Spleen (tissue), 11 donors: ENCODE data around the gene PLXNA2. TPM values are rescaled to one million over a fixed set of nuclear protein-coding genes. Genes with fewer than 3 reads are reported as not detected.

Experiments used
- DNase-seq: peaks from one replicate; pipeline ENCODE4 v3.0.0-alpha.2; 2020
- H3K27ac ChIP-seq, 8 donors: fragments of 200-600 bp; sonication (generic) in 7 of 8; 1 replicate in 4 of 8; 2 replicates in 4 of 8; pipeline versions ENCODE4 v1.5.0 to v1.8.0; 2016 to 2021; ENCODE audit warnings: inconsistent platforms in 4 of 8, mild to moderate bottlenecking in 4 of 8, moderate library complexity in 1 of 8
- H3K27me3 ChIP-seq, 7 donors: fragments of 200-600 bp; sonication (generic) in 6 of 7; replicated peaks in 1 of 7; 1 replicate in 4 of 7; 2 replicates in 3 of 7; pipeline versions ENCODE4 v1.5.0 to v1.8.0; 2016 to 2021; ENCODE audit warnings: inconsistent platforms in 3 of 7, mild to moderate bottlenecking in 1 of 7
- H3K36me3 ChIP-seq, 6 donors: fragments of 200-600 bp; sonication (generic) in 5 of 6; 1 replicate in 4 of 6; 2 replicates in 2 of 6; pipeline versions ENCODE4 v1.5.0 to v1.8.0; 2016 to 2021; ENCODE audit warnings: inconsistent platforms in 2 of 6
- H3K4me1 ChIP-seq, 6 donors: fragments of 200-600 bp; sonication (generic) in 5 of 6; 1 replicate in 3 of 6; 2 replicates in 3 of 6; pipeline versions ENCODE4 v1.5.0 to v1.8.0; 2016 to 2021; ENCODE audit warnings: inconsistent platforms in 3 of 6
- H3K4me3 ChIP-seq, 8 donors: fragments of 200-600 bp; sonication (generic) in 7 of 8; 1 replicate in 4 of 8; 2 replicates in 4 of 8; pipeline versions ENCODE4 v1.5.0 to v1.8.0; 2016 to 2021; ENCODE audit warnings: inconsistent platforms in 4 of 8, mild to moderate bottlenecking in 4 of 8, moderate library complexity in 2 of 8
- H3K9me3 ChIP-seq, 8 donors: fragments of 200-600 bp; sonication (generic) in 7 of 8; 1 replicate in 4 of 8; 2 replicates in 4 of 8; pipeline versions ENCODE4 v1.5.0 to v1.8.0; 2016 to 2021; ENCODE audit warnings: inconsistent platforms in 4 of 8
- CTCF ChIP-seq, 11 experiments: fragments of 200-600 bp in 7 of 11; fragments of 450-650 bp in 4 of 11; sonication (generic) in 4 of 11; IDR thresholded peaks in 8 of 11; conservative IDR thresholded peaks in 3 of 11; 1 replicate in 7 of 11; 2 replicates in 4 of 11; pipeline versions ENCODE4 v1.4.0 to v1.8.0; 2016 to 2021; ENCODE audit warnings: antibody characterized with exemption in 11 of 11, inconsistent platforms in 4 of 11, mild to moderate bottlenecking in 1 of 11
- POLR2A ChIP-seq, 3 donors: fragments of 450-650 bp; IDR thresholded peaks; one replicate each; pipeline ENCODE4 v1.5.1; 2017; ENCODE audit warnings: antibody characterized with exemption in 3 of 3, mild to moderate bottlenecking in 1 of 3
- POLR2AphosphoS5 ChIP-seq, 3 donors: sonication (generic); formaldehyde crosslinking; IDR thresholded peaks; one replicate each; pipeline ENCODE4 v1.5.1; 2017; ENCODE audit warnings: antibody characterized with exemption in 3 of 3
- WGBS, 5 donors: extraction: QIAGEN DNeasy Blood & Tissue Kit in 3 of 5; methylation state at CpG; one replicate each; pipeline versions ENCODE4 v1.1.5 to v1.1.7; 2013 to 2018; 5-methylcytosine and 5-hydroxymethylcytosine counted together
- intact Hi-C: fragments of 100-400 bp; cut with DNase I; formaldehyde crosslinking; loops from one replicate; pipeline ENCODE4 v1.15.0; 2023; ENCODE audit warnings: low total_unique reads
- polyA plus RNA-seq, 3 donors: library from polyadenylated mRNA; stranded (reverse); fragments of 200-250 nt; gene quantifications; one replicate each; pipeline ENCODE4 v1.2.1, GENCODE V29; 2013
- total RNA-seq, 7 donors: library from RNA; depleted of rRNA in 3 of 7; stranded (reverse); fragments of >200 nt in 3 of 7; fragmentation: NEBNext Ultra II Directional in 4 of 7; extraction: Animal tissue kit (Norgen Biotek cat#: 25700) in 4 of 7; gene quantifications; one replicate each; pipeline versions ENCODE4 v1.1.0 to v1.2.1, GENCODE V29; 2016 to 2021
- donor health status: healthy with polysubstance abuse.
- donor health status: DM: no; HTN: no; CAD: no; lungs with moderate emphysema.
- donor health status: DM: no; HTN: no; CAD: no.
- donor health status: Bipolar disorder and iron deficiency.
- donor health status: healthy.
- donor health status: DM: no; HTN: no; CAD: no.
- donor health status: DM: yes; HTN: yes; CAD: no.

Gene PLXNA2
- total and polyA plus RNA-seq, 10 donors, result 0.93 to 16.9 (median 7.0) TPM

DNA sequence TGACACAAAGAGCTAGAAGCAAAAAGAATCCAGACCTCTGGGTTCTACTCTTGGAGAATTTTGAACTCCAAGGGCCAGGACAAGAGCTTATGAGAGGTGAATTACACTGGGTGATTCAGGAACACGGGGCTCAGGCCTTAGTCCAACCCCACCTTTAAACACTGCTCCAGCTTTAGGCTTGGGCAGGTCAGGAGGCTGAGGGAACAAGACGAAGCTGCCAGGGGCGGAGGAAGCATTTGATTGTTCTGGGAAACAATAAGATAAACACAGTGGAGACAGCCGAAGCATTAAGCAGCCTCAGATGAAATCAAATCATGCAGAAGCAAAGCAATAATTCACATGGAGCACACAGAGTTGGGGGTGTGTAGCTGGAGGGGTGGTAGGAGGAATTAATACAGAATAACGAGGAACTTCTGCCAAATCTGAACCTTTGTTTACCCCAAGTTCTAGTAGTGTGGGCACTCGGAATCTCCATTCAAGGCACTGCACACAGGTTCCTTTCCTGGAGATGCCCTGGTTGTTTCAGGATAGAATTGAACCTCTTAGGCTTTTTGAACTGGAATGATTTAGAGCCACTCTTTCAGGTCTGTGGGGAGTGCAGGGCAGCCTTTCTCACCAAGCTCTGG is 93.2 kb downstream of the PLXNA2 start:
- H3K4me1 ChIP-seq, result no peaks in the 10 kb centered on the region
- WGBS, 5 donors, result 81 to 89% (median 85%) methylated on average over 6 of the region's 6 CpGs
- H3K27me3 ChIP-seq, result no peaks in the 10 kb centered on the region
- H3K27ac ChIP-seq, result no peak overlapping the region
- no peaks in the 10 kb centered on the region for H3K36me3 ChIP-seq
- DNase-seq, result no peak
- no peaks in the 10 kb centered on the region for H3K9me3 ChIP-seq
- TF ChIP-seq POLR2A (IDR thresholded peaks at IDR 0.05) (no peak), CTCF (IDR thresholded peaks at IDR 0.05 in 8 of 11, conservative IDR thresholded peaks at IDR 0.05 in 3 of 11) (no peak), POLR2AphosphoS5 (IDR thresholded peaks at IDR 0.05) (no peak)
- intact Hi-C loops, result no loop called here
- no peak overlapping the region for H3K4me3 ChIP-seq

DNA sequence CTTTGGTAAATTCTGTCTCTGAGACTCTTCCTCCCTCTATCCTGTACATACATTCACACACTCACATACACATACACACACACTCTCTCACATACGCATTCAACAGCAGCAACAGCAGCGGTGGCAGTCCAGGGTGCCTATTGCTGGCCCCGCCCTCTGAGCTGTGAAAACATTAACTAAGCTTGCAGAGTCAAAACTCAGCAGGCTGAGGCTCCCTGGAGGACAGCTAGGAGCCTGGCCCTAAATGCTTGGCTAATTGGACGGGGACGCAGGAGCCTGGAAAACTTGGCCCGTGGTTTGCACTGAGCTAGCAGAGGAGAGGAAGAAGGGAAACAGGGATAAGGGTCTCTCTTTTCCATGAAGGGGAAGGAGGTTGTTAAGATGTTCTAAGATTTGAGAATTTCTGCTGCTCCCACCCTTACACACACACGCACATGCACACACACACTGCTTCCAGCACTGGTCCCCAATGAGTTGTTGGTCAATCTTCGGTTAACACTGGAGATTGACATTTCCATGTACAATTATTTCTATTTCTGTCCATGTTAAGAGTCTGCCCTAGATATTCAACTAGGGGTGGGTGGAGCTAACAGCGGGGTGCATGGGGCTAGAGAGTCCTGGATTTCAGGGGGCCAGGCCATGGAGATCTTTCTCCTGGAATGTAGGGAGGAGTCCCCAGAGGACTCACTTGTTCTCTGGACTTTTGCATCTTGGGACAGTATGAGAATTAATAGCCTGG is 94.2 kb downstream of the PLXNA2 start:
- H3K9me3 ChIP-seq, result no peaks in the 10 kb centered on the region
- TF ChIP-seq POLR2AphosphoS5 (IDR thresholded peaks at IDR 0.05) (no peak), POLR2A (IDR thresholded peaks at IDR 0.05) (no peak), CTCF (IDR thresholded peaks at IDR 0.05 in 8 of 11, conservative IDR thresholded peaks at IDR 0.05 in 3 of 11) (no peak)
- no peaks in the 10 kb centered on the region for H3K4me1 ChIP-seq
- intact Hi-C loops, result no loop called here
- no peak overlapping the region for H3K4me3 ChIP-seq
- WGBS, 5 donors, result 87 to 91% (median 87%) methylated on average over 9 of the region's 9 CpGs
- H3K36me3 ChIP-seq, result no peaks in the 10 kb centered on the region
- DNase-seq, result no peak
- no peaks in the 10 kb centered on the region for H3K27me3 ChIP-seq
- H3K27ac ChIP-seq, result no peak overlapping the region

DNA sequence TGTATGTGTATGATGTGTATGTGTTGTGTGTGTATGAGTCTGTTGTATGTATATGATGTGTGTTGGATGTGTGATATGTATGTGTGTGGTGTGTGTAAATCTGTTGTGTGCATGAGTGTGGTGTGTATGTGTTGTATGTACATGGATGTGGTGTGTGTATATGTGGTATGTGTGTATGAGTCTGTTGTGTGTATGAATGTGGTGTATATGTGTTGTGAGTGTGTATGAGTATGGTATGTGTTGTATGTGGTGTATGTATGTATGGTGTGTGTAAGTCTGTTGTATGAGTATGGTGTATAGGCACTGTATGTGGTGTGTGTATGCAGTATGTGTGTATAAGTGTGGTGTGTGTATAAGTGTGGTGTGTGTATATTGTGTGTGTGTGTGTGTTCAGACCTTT is 95.0 kb downstream of the PLXNA2 start:
- H3K9me3 ChIP-seq, result no peaks in the 10 kb centered on the region
- no peaks in the 10 kb centered on the region for H3K27me3 ChIP-seq
- no peaks in the 10 kb centered on the region for H3K4me1 ChIP-seq
- intact Hi-C loops, result no loop called here
- H3K27ac ChIP-seq, result no peak overlapping the region
- no peak overlapping the region for H3K4me3 ChIP-seq
- TF ChIP-seq POLR2AphosphoS5 (IDR thresholded peaks at IDR 0.05), result no peak
- no peak for TF ChIP-seq CTCF (IDR thresholded peaks at IDR 0.05 in 8 of 11, conservative IDR thresholded peaks at IDR 0.05 in 3 of 11)
- TF ChIP-seq POLR2A (IDR thresholded peaks at IDR 0.05), result no peak
- DNase-seq, result no peak
- H3K36me3 ChIP-seq, result no peaks in the 10 kb centered on the region

GRCh38 chr1:208148380-208148779 is 95.8 kb downstream of the PLXNA2 start:
- no peak for TF ChIP-seq POLR2A (IDR thresholded peaks at IDR 0.05)
- no peak for TF ChIP-seq CTCF (IDR thresholded peaks at IDR 0.05 in 8 of 11, conservative IDR thresholded peaks at IDR 0.05 in 3 of 11)
- TF ChIP-seq POLR2AphosphoS5 (IDR thresholded peaks at IDR 0.05), result no peak
- 88 to 96% (median 93%) methylated on average over 4 of the region's 4 CpGs for WGBS, 5 donors
- no peaks in the 10 kb centered on the region for H3K9me3 ChIP-seq
- no peak overlapping the region for H3K4me3 ChIP-seq
- no peaks in the 10 kb centered on the region for H3K4me1 ChIP-seq
- intact Hi-C loops, result no loop called here
- DNase-seq, result no peak
- H3K27ac ChIP-seq, result no peak overlapping the region
- H3K27me3 ChIP-seq, result no peaks in the 10 kb centered on the region
- no peaks in the 10 kb centered on the region for H3K36me3 ChIP-seq
